HEK293 (cell line): ENCODE data around the gene PPA1.

Experiments
- CTCF ChIA-PET: fragments of 350-600 bp; formaldehyde crosslinking; extraction: SDS; loops from one replicate; lab custom pipeline; 2021; ENCODE audit warnings: antibody characterized with exemption; lab: Yijun Ruan, JAX
- POLR2A ChIA-PET: fragments of 300-600 bp; formaldehyde crosslinking; extraction: SDS; loops from one replicate; lab custom pipeline; 2020; ENCODE audit warnings: antibody characterized with exemption, inconsistent platforms; lab: Yijun Ruan, JAX
- H3K27ac ChIP-seq: fragments of 200-500 bp; sonication (Bioruptor generic); 2 replicates; pipeline ENCODE4 v1.5.1; 2014; ENCODE audit warnings: low read depth, low read length, control low read depth, inconsistent platforms; ENCODE audit errors: extremely low read depth
- H3K36me3 ChIP-seq, 2 experiments: fragments of 200-500 bp in 1 of 2; sonication (Bioruptor generic) in 1 of 2; 1 replicate in 1 of 2; 2 replicates in 1 of 2; pipeline ENCODE4 v1.5.1; 2014 to 2017; ENCODE audit warnings: inconsistent platforms in 2 of 2, low read length in 2 of 2; ENCODE audit not compliant: control insufficient read depth in 2 of 2, insufficient read depth in 1 of 2
- H3K4me1 ChIP-seq: fragments of 200-500 bp; sonication (Bioruptor generic); 2 replicates; pipeline ENCODE4 v1.5.1; 2014; ENCODE audit warnings: mild to moderate bottlenecking, low read length, inconsistent platforms; ENCODE audit not compliant: control insufficient read depth, insufficient read depth
- H3K4me3 ChIP-seq: 2 replicates; pipeline ENCODE4 v1.5.1; 2011; ENCODE audit warnings: low read depth, mild to moderate bottlenecking, control low read depth, low read length, moderate library complexity
- H3K9me3 ChIP-seq: fragments of 200-500 bp; sonication (Bioruptor generic); 2 replicates; pipeline ENCODE4 v1.5.1; 2014; ENCODE audit warnings: low read depth, low read length, inconsistent platforms; ENCODE audit not compliant: control insufficient read depth, insufficient read depth
- GLIS2 ChIP-seq: fragments of 450-650 bp; formaldehyde crosslinking; IDR thresholded peaks from 2 replicates; pipeline ENCODE4 v1.5.1; 2016; ENCODE audit warnings: missing biosample characterization, missing genetic modification characterization
- IKZF3 ChIP-seq: fragments of 450-650 bp; IDR thresholded peaks from 2 replicates; pipeline ENCODE4 v1.5.0; 2018; ENCODE audit warnings: missing biosample characterization, mild to moderate bottlenecking, missing genetic modification characterization, moderate library complexity
- KLF8 ChIP-seq: fragments of 450-650 bp; formaldehyde crosslinking; IDR thresholded peaks from 2 replicates; pipeline ENCODE4 v1.5.1; 2016; ENCODE audit warnings: missing biosample characterization, missing genetic modification characterization
- KLF9 ChIP-seq: fragments of 450-650 bp; formaldehyde crosslinking; IDR thresholded peaks from 2 replicates; pipeline ENCODE4 v1.5.1; 2016; ENCODE audit warnings: missing biosample characterization, missing genetic modification characterization, low read depth
- PRDM1 ChIP-seq: fragments of 450-650 bp; formaldehyde crosslinking; IDR thresholded peaks from 2 replicates; pipeline ENCODE4; 2016; ENCODE audit warnings: missing biosample characterization, missing genetic modification characterization
- SP2 ChIP-seq: fragments of 450-650 bp; formaldehyde crosslinking; IDR thresholded peaks from 2 replicates; pipeline ENCODE4 v1.5.1; 2016; ENCODE audit warnings: missing biosample characterization, missing genetic modification characterization
- ZNF16 ChIP-seq: fragments of 450-650 bp; formaldehyde crosslinking; IDR thresholded peaks from 2 replicates; pipeline ENCODE4 v1.5.1; 2016; ENCODE audit warnings: low read depth, missing biosample characterization, missing genetic modification characterization
- ZNF175 ChIP-seq: fragments of 450-650 bp; formaldehyde crosslinking; IDR thresholded peaks from 2 replicates; pipeline ENCODE4 v1.5.1; 2016; ENCODE audit warnings: missing biosample characterization, missing genetic modification characterization
- ZNF184 ChIP-seq: fragments of 450-650 bp; IDR thresholded peaks from 2 replicates; pipeline ENCODE4 v1.5.1; 2018; ENCODE audit warnings: missing biosample characterization, mild to moderate bottlenecking, missing genetic modification characterization
- ZNF366 ChIP-seq: fragments of 450-650 bp; formaldehyde crosslinking; conservative IDR thresholded peaks from 2 replicates; pipeline ENCODE4 v1.5.1; 2016; ENCODE audit warnings: missing biosample characterization, missing genetic modification characterization
- ZNF510 ChIP-seq: fragments of 450-650 bp; formaldehyde crosslinking; IDR thresholded peaks from 2 replicates; pipeline ENCODE4 v1.5.1; 2018; ENCODE audit warnings: mild to moderate bottlenecking, missing genetic modification characterization, missing biosample characterization; ENCODE audit not compliant: insufficient replicate concordance
- ZNF544 ChIP-seq: fragments of 450-650 bp; formaldehyde crosslinking; IDR thresholded peaks from 2 replicates; pipeline ENCODE4 v1.5.0; 2017; ENCODE audit warnings: missing biosample characterization, missing genetic modification characterization
- ZNF629 ChIP-seq: fragments of 450-650 bp; formaldehyde crosslinking; IDR thresholded peaks from 2 replicates; pipeline ENCODE4 v1.5.1; 2017; ENCODE audit warnings: missing biosample characterization, missing genetic modification characterization
- ZNF664 ChIP-seq: fragments of 450-650 bp; formaldehyde crosslinking; IDR thresholded peaks from 2 replicates; pipeline ENCODE4 v1.5.1; 2016; ENCODE audit warnings: missing biosample characterization, missing genetic modification characterization
- TF ChIP-seq, protein P1 (sequence below): fragments of 450-650 bp; formaldehyde crosslinking; IDR thresholded peaks from 2 replicates; pipeline ENCODE4 v1.5.1; 2016; ENCODE audit warnings: missing biosample characterization, missing genetic modification characterization, low read depth
- TF ChIP-seq, protein P2 (sequence below): fragments of 450-650 bp; formaldehyde crosslinking; IDR thresholded peaks from 2 replicates; pipeline ENCODE4 v1.5.1; 2016; ENCODE audit warnings: missing biosample characterization, missing genetic modification characterization

PPA1 gene

DNA sequence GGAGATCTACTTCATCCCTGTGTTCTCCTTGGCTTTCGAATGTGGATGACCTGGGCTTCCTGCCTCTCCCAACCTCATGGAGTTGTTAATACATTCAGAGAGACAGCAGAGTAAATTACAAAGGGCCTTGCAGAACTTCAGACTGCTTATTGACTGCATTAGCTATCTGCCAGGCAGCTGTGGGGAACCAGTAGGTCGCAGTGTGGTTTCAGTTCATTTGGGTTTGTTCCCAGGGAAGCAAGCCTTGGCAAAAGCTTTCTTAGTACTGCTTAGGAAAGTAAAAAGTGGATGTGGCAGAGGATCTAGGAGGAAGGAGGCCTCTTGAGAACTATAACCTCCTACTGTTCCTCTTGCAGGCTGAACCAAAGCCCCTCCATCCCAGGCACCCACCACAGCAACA lies 41.4 kb upstream of the PPA1 start:
- H3K4me1 ChIP-seq = no peaks in the 10 kb centered on the region

DNA sequence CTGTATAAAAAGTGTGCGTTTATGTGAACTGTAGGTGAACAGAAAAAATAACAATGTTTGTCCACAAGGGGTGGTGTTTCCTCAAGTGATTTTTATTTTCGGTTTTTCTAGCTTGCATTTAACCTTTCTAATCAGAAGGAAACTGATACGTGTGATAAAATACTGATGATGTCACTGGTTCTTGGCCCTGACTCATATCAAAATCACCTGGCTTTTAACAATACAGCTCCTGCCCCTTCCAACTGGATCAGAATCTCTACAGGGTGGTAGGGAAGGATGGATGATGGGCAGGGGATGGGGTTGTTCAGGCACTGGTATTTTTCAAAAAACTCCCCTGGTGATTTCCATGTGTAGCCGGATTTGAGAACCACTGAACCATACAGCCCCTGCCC lies 39.7 kb upstream of the PPA1 start:
- TF ChIP-seq ZNF544 (tag by site-specific recombination) = no peak
- TF ChIP-seq, protein P1, sequence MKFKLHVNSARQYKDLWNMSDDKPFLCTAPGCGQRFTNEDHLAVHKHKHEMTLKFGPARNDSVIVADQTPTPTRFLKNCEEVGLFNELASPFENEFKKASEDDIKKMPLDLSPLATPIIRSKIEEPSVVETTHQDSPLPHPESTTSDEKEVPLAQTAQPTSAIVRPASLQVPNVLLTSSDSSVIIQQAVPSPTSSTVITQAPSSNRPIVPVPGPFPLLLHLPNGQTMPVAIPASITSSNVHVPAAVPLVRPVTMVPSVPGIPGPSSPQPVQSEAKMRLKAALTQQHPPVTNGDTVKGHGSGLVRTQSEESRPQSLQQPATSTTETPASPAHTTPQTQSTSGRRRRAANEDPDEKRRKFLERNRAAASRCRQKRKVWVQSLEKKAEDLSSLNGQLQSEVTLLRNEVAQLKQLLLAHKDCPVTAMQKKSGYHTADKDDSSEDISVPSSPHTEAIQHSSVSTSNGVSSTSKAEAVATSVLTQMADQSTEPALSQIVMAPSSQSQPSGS (tag by site-specific recombination) = peak; percentile 77
- TF ChIP-seq ZNF175 (tag by site-specific recombination) = no peak
- TF ChIP-seq, protein P2, sequence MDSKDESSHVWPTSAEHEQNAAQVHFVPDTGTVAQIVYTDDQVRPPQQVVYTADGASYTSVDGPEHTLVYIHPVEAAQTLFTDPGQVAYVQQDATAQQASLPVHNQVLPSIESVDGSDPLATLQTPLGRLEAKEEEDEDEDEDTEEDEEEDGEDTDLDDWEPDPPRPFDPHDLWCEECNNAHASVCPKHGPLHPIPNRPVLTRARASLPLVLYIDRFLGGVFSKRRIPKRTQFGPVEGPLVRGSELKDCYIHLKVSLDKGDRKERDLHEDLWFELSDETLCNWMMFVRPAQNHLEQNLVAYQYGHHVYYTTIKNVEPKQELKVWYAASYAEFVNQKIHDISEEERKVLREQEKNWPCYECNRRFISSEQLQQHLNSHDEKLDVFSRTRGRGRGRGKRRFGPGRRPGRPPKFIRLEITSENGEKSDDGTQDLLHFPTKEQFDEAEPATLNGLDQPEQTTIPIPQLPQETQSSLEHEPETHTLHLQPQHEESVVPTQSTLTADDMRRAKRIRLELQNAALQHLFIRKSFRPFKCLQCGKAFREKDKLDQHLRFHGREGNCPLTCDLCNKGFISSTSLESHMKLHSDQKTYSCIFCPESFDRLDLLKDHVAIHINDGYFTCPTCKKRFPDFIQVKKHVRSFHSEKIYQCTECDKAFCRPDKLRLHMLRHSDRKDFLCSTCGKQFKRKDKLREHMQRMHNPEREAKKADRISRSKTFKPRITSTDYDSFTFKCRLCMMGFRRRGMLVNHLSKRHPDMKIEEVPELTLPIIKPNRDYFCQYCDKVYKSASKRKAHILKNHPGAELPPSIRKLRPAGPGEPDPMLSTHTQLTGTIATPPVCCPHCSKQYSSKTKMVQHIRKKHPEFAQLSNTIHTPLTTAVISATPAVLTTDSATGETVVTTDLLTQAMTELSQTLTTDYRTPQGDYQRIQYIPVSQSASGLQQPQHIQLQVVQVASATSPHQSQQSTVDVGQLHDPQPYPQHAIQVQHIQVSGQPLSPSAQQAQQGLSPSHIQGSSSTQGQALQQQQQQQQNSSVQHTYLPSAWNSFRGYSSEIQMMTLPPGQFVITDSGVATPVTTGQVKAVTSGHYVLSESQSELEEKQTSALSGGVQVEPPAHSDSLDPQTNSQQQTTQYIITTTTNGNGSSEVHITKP = 0 out of 2 replicates have a peak, but pooled peaks have one; percentile 8
- peak; percentile 55; the same call in 1 of the 2 replicates for TF ChIP-seq ZNF184 (tag by site-specific recombination)
- no peak for TF ChIP-seq KLF9 (tag by site-specific recombination)
- peak; percentile 29; the same call in 1 of the 2 replicates for TF ChIP-seq ZNF664 (tag by site-specific recombination)
- peak; percentile 74 for TF ChIP-seq PRDM1
- peak; percentile 51; the same call in 1 of the 2 replicates for TF ChIP-seq ZNF629
- TF ChIP-seq ZNF366 (tag by site-specific recombination) = 0 out of 2 replicates have a peak, but pooled peaks have one; percentile 34
- Histone ChIP-seq H3K9me3 (no peaks in the 10 kb centered on the region), H3K36me3 (no peaks in the 10 kb centered on the region), H3K4me1 (no peaks in the 10 kb centered on the region), H3K4me3 (no peak overlapping the region), H3K27ac (no peak overlapping the region)
- ChIA-PET CTCF (interaction anchor here (0.5 to 2.7 kb wide), 19 partner anchors 8 to 314 kb away, joined by 3 to 10 read pairs (median 4); partner anchors contain the start of gene NPFFR1), POLR2A (interaction anchor here (1.4 kb wide), 1 partner anchor 126 kb away, joined by 5 read pairs; the partner anchor contains the start of gene TYSND1)

More for the DNA sequence above, 41.4 kb upstream of the PPA1 start:
- H3K4me3 ChIP-seq = no peak overlapping the region
- TF ChIP-seq IKZF3 (tag by site-specific recombination) = no peak
- no peak for TF ChIP-seq KLF8 (tag by site-specific recombination)
- no peak for TF ChIP-seq GLIS2 (tag by site-specific recombination)
- no peak for TF ChIP-seq ZNF16 (tag by site-specific recombination)
- TF ChIP-seq SP2 (tag by site-specific recombination) = no peak
- TF ChIP-seq ZNF510 (tag by site-specific recombination) = no peak
- ChIA-PET POLR2A (no interaction called here), CTCF (interaction anchor here (1.4 to 2.2 kb wide), 2 partner anchors 10 to 15 kb away, joined by 3 to 7 read pairs; no protein-coding TSS in a partner anchor)
- no peak overlapping the region for H3K27ac ChIP-seq
- no peaks in the 10 kb centered on the region for H3K9me3 ChIP-seq
- H3K36me3 ChIP-seq = no peaks in the 10 kb centered on the region; a peak in 1 of 3 replicates
